Neuron (in vitro differentiated cells): ENCODE measurements around the gene DGAT2.
"Not testable (repeated sequence)": the region's sequence is repeated elsewhere in the genome, so short reads cannot be mapped to it uniquely, and the experiment has no call there.

Experiments used
- H2AFZ ChIP-seq: one replicate; pipeline ENCODE4 v1.6.1; 2013; ENCODE audit warnings: low read depth, mild to moderate bottlenecking, inconsistent platforms, low read length, moderate library complexity
- H3K27me3 ChIP-seq: one replicate; pipeline ENCODE4 v1.6.1; 2013; ENCODE audit warnings: low read length; ENCODE audit not compliant: insufficient read depth
- H3K36me3 ChIP-seq: one replicate; pipeline ENCODE4 v1.6.1; 2013; ENCODE audit warnings: low read length; ENCODE audit not compliant: insufficient read depth
- H3K4me1 ChIP-seq: one replicate; pipeline ENCODE4 v1.6.1; 2013; ENCODE audit warnings: low read length; ENCODE audit not compliant: insufficient read depth
- H3K4me3 ChIP-seq: 2 replicates; pipeline ENCODE4 v1.5.1; 2013; ENCODE audit warnings: mild to moderate bottlenecking, low read length, moderate library complexity
- H3K9me3 ChIP-seq: one replicate; pipeline ENCODE4 v1.6.1; 2013; ENCODE audit warnings: low read length

Gene DGAT2

GRCh38 chr11:75735181-75735845 is 33.3 kb upstream of the DGAT2 start:
- Histone ChIP-seq H2AFZ (no peak overlapping the region), H3K4me3 (no peak overlapping the region), H3K36me3 (no peaks in the 10 kb centered on the region), H3K4me1 (no peaks in the 10 kb centered on the region), H3K9me3 (no peaks in the 10 kb centered on the region), H3K27me3 (no peaks in the 10 kb centered on the region)

- Histone ChIP-seq H3K9me3 (no peaks in the 10 kb centered on the region), H3K4me3 (no peak overlapping the region), H3K4me1 (no peaks in the 10 kb centered on the region), H3K27me3 (no peaks in the 10 kb centered on the region), H2AFZ (no peak overlapping the region), H3K36me3 (no peaks in the 10 kb centered on the region)
These were observed 31.3 kb upstream of the DGAT2 start for GRCh38 chr11:75737314-75737713.

GRCh38 chr11:75740681-75741080 is 27.9 kb upstream of the DGAT2 start:
- H3K4me1 ChIP-seq: no peaks in the 10 kb centered on the region
- no peak overlapping the region for H3K4me3 ChIP-seq
- no peaks in the 10 kb centered on the region for H3K36me3 ChIP-seq
- H2AFZ ChIP-seq: no peak overlapping the region
- no peaks in the 10 kb centered on the region for H3K9me3 ChIP-seq
- H3K27me3 ChIP-seq: no peaks in the 10 kb centered on the region

DNA sequence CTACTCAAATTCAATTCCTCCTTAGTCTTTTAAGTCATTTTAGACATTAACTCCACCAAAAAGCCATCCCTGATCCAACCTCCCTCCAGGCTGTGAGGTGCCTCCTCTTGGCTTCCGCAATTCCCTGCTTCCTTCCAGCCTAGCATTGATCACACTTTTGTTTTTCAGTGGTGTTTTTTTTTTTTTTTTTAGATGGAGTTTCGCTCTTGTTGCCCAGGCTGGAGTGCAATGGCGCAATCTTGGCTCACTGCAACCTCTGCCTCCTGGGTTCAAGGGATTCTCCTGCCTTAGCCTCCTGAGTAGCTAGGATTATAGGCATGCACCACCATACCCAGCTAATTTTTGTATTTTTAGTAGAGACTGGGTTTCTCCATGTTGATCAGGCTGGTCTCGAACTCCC is 25.4 kb upstream of the DGAT2 start:
- H3K36me3 ChIP-seq, H3K4me3 ChIP-seq, H3K9me3 ChIP-seq, H2AFZ ChIP-seq, H3K4me1 ChIP-seq, H3K27me3 ChIP-seq: not testable (repeated sequence)

DNA sequence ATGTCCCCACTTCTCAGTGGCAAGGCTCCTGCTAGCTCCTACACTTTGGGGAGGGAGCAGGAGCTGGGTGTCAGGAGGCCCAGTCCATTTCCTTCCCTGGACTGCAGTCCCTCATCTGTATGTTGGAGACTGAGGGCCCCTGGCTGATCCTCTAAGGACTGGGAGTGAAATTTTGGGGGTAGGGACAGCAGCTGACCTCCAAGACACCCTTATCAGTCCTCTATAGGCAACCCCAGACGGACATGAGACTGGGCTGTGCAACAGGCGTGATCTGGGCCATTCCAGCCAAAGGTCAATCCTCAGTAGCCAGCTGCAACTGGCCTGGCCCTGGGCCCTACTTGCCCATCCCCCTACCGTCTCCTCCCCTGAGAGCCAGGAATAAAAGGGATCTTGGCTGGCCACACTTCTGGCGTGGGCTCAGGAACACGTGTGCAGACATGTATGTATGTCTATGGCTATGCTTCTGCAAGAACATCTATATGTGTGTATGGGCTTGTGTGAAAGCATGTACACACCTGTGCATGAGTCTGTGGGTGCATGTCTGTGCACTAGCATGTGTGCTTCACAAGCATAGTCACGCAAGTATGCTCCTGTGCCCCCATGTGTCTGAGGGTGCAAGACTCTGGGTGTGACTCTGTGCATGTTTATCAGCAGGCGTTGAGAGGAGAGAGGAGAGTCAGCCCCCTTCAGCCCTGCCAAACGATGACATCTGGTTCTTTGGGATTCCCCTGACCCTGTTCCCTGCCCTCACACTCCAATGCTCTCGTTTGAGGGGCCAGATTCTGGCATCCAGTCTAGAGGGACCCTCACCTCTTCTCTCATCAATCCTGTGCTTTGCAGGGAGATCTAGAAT is 24.6 kb upstream of the DGAT2 start:
- H2AFZ ChIP-seq: no peak overlapping the region
- no peaks in the 10 kb centered on the region for H3K9me3 ChIP-seq
- no peaks in the 10 kb centered on the region for H3K27me3 ChIP-seq
- no peak overlapping the region for H3K4me3 ChIP-seq
- H3K36me3 ChIP-seq: no peaks in the 10 kb centered on the region
- no peaks in the 10 kb centered on the region for H3K4me1 ChIP-seq

GRCh38 chr11:75745807-75746206 is 22.8 kb upstream of the DGAT2 start:
- Histone ChIP-seq H3K4me1 (no peaks in the 10 kb centered on the region), H3K36me3 (no peaks in the 10 kb centered on the region), H2AFZ (no peak overlapping the region), H3K9me3 (no peaks in the 10 kb centered on the region), H3K4me3 (no peak overlapping the region), H3K27me3 (no peaks in the 10 kb centered on the region)

GRCh38 chr11:75748729-75749273 is 19.8 kb upstream of the DGAT2 start:
- not testable (repeated sequence) for H3K36me3 ChIP-seq, H3K27me3 ChIP-seq, H3K4me3 ChIP-seq, H2AFZ ChIP-seq, H3K9me3 ChIP-seq, H3K4me1 ChIP-seq

GRCh38 chr11:75754933-75755332 is 13.6 kb upstream of the DGAT2 start:
- not testable (repeated sequence) for H2AFZ ChIP-seq, H3K4me3 ChIP-seq, H3K9me3 ChIP-seq, H3K27me3 ChIP-seq, H3K36me3 ChIP-seq, H3K4me1 ChIP-seq

DNA sequence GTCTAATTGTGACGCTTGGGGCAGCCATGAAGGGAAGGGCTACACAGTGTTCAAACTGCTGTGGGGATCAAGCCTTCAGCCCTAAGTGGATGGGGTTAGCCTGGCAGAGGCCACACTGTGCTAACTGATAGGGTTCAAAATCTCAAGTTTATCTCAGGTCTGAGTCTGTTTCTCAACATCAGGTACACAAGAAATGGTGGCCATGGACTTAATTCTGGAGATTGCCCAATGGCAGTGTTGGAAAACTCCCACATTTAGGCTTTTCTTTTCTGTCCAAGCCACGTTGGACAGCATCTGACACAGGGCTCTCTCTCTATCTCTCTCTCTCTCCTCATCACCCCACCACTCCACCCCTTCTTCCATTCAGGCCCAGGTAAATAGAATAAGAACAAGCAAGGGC is 10.9 kb upstream of the DGAT2 start:
- no peak overlapping the region for H2AFZ ChIP-seq
- no peaks in the 10 kb centered on the region for H3K27me3 ChIP-seq
- no peaks in the 10 kb centered on the region for H3K4me1 ChIP-seq
- H3K36me3 ChIP-seq: no peaks in the 10 kb centered on the region
- no peaks in the 10 kb centered on the region for H3K9me3 ChIP-seq
- no peak overlapping the region for H3K4me3 ChIP-seq

DNA sequence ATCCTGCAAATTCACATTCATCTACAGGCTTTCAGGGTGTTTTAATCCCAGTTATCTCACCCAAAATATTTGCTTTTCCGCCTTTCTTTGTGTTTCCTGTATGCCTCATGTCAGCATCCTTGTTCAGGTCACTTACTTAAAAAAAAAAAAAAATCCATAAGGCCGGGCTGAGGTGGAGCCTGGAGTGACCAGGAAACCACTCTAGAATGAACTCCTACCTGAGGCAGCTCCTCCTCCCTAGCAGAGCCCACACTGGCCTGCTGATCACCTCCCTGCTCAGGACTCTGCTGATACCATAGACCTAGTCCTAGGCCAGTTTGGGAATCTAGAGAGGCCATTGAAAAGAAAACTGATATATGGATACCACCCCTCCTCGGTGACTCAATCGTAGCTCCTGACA is 8.7 kb upstream of the DGAT2 start:
- no peak overlapping the region for H2AFZ ChIP-seq
- H3K36me3 ChIP-seq: no peaks in the 10 kb centered on the region
- H3K27me3 ChIP-seq: peaks cover 5% of the 10 kb centered on the region
- no peaks in the 10 kb centered on the region for H3K9me3 ChIP-seq
- H3K4me1 ChIP-seq: no peaks in the 10 kb centered on the region
- no peak overlapping the region for H3K4me3 ChIP-seq

DNA sequence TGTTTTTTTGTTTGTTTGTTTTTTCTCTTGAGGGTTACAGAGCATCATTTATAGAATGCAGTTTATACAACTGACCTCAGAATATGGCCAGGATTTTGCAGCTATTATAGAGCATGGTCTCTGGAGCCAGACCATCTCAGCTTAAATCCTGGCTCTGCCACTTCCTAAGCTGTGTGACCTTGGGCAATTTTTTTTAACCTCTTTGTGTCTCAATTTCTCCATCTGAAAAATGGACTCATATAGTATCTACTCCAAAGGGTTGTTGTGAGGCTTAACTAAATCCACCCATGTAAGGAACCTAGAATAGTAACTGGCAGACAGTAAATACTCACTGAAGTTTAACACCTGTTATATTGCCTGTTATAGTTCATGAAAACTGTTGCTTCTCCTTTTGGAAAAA is 8.3 kb upstream of the DGAT2 start:
- Histone ChIP-seq H3K27me3 (peaks cover 5% of the 10 kb centered on the region), H3K4me3 (no peak overlapping the region), H2AFZ (no peak overlapping the region), H3K9me3 (no peaks in the 10 kb centered on the region), H3K4me1 (no peaks in the 10 kb centered on the region), H3K36me3 (no peaks in the 10 kb centered on the region)

DNA sequence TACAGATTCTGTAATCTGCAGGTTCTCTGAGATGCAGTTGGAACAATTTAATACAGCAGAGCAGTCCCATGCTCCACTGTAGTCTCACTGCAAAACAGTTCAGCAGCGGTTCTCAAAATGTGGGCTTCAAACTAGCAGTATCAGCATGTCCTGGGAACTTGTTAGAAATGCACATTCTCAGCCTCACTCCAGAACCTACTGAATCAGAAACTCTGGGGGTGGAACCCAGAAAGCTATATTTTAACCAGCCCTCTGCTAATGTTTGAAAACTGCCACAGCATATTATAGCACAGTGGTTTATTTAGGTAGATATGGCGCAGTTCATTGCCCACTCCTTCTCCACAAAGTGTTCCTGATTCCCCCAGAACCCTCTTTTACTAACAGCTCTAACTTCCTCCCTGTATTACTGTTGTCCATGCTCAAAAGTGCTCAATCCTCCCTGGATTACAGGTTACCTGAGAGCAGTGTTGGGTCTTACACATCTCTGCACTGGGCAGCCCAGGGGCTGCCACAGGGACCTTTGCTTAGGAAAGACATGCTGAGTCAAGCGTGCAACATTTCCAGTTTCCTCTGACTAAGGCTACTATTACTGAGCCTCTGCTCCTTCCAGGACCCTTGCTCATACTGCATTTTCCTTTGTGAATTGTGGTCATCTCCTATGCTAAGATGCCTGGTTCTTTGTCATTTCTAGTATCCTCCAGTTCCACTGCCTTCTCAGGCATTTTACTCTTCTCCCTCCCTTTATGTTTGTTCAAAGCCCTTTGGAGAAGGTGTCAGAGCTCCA is 7.7 kb upstream of the DGAT2 start:
- Histone ChIP-seq H3K36me3 (no peaks in the 10 kb centered on the region), H3K4me3 (no peak overlapping the region), H3K4me1 (no peaks in the 10 kb centered on the region), H3K9me3 (no peaks in the 10 kb centered on the region), H3K27me3 (peaks cover 5% of the 10 kb centered on the region), H2AFZ (no peak overlapping the region)

DNA sequence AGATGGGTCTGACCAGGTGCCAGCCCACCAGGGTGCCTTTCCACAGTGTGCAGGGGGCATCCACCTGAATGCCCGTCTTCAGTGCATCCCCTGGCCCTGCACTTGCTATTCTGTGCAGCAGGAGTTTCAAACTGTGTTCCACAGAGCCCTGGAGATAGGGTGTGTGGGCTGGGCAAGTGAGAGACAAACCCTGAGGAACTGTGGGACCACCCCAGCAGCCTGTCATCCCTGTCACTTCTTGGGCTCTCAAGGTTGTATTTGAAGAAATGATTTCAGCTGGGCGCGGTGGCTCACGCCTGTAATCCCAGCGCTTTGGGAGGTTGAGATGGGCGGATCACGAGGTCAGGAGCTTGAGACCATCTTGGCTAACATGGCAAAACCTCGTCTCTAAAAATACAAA is 6.4 kb upstream of the DGAT2 start:
- no peaks in the 10 kb centered on the region for H3K9me3 ChIP-seq
- H3K36me3 ChIP-seq: no peaks in the 10 kb centered on the region
- no peak overlapping the region for H3K4me3 ChIP-seq
- H2AFZ ChIP-seq: no peak overlapping the region
- H3K4me1 ChIP-seq: no peaks in the 10 kb centered on the region
- H3K27me3 ChIP-seq: peaks cover 5% of the 10 kb centered on the region
